ENCODE results near the gene MRI1.

Gene MRI1

DNA sequence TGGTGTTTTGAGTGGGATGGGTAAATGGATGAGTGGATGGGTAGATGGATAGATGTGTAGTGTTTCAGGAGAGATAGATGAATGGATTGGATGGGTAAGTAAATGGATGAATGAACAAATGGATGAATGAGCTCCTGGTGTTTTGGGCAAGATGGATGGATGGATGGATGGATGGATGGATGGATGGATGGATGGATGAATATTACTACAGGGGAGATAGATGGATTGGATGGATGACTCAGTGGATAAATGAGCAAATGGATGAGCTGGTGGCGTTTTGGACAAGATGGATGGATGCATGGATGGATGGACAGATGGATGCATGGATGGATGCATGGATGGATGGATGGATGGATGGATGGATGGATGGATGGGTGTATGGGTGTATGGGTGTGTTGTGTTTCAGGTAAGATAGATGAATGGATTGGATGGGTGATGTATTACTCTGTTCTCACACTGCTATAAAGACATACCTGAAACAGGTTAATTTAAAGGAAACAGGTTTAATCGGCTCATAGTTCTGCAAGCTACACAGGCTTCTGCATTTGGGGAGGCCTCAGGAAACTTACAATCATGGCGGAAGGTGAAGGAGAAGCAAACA lies 43.2 kb downstream of the MRI1 start:
- H3K4me3 ChIP-seq (ENCODE audit: severe bottlenecking), result no peak overlapping the region
- H3K36me3 ChIP-seq (ENCODE audit: low read depth), result peaks cover 43% of the 10 kb centered on the region

DNA sequence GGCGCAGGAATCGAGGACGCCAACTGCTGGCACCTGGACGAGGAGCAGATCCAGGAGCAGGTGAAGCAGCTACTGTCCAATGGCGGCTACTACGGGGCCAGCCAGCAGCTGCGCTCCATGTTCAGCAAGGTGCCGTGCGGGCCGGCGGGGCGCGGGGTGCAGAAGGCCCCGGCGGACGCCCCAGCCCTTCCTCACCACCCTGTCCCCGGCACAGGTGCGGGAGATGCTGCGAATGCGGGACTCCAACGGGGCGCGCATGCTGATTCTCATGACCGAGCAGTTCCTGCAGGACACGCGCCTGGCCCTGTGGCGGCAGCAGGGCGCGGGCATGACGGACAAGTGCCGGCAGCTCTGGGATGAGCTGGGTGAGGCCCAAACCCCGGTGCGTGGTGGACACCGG lies 44.5 kb downstream of the MRI1 start:
- H3K27me3 ChIP-seq (ENCODE audit: insufficient read depth, poor library complexity, severe bottlenecking), result no peaks in the 10 kb centered on the region
- TF ChIP-seq, protein P1, sequence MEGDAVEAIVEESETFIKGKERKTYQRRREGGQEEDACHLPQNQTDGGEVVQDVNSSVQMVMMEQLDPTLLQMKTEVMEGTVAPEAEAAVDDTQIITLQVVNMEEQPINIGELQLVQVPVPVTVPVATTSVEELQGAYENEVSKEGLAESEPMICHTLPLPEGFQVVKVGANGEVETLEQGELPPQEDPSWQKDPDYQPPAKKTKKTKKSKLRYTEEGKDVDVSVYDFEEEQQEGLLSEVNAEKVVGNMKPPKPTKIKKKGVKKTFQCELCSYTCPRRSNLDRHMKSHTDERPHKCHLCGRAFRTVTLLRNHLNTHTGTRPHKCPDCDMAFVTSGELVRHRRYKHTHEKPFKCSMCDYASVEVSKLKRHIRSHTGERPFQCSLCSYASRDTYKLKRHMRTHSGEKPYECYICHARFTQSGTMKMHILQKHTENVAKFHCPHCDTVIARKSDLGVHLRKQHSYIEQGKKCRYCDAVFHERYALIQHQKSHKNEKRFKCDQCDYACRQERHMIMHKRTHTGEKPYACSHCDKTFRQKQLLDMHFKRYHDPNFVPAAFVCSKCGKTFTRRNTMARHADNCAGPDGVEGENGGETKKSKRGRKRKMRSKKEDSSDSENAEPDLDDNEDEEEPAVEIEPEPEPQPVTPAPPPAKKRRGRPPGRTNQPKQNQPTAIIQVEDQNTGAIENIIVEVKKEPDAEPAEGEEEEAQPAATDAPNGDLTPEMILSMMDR (IDR thresholded peaks at IDR 0.05; ENCODE audit: poor library complexity, severe bottlenecking), result no peak
- H3K4me3 ChIP-seq (ENCODE audit: severe bottlenecking), result no peak overlapping the region
- peak; percentile 68 for DNase-seq (ENCODE audit: low spot score)
- peaks cover 3% of the 10 kb centered on the region for H3K4me1 ChIP-seq (ENCODE audit: insufficient read depth, poor library complexity, severe bottlenecking)
- ATAC-seq (ENCODE audit: low read depth), result no peak
- peaks cover 50% of the 10 kb centered on the region for H3K36me3 ChIP-seq (ENCODE audit: low read depth)
- no peak overlapping the region for H3K27ac ChIP-seq (ENCODE audit: poor library complexity, severe bottlenecking)
- H3K9me3 ChIP-seq (ENCODE audit: severe bottlenecking), result no peaks in the 10 kb centered on the region

More for the DNA sequence above, 43.2 kb downstream of the MRI1 start:
- Histone ChIP-seq H3K27me3 (ENCODE audit: insufficient read depth, poor library complexity, severe bottlenecking) (no peaks in the 10 kb centered on the region), H3K9me3 (ENCODE audit: severe bottlenecking) (no peaks in the 10 kb centered on the region), H3K27ac (ENCODE audit: poor library complexity, severe bottlenecking) (no peak overlapping the region), H3K4me1 (ENCODE audit: insufficient read depth, poor library complexity, severe bottlenecking) (peaks cover 11% of the 10 kb centered on the region)
- TF ChIP-seq, protein P1 (IDR thresholded peaks at IDR 0.05; ENCODE audit: poor library complexity, severe bottlenecking), result no peak
- ATAC-seq (ENCODE audit: low read depth) (no peak), DNase-seq (ENCODE audit: low spot score) (no peak)

DNA sequence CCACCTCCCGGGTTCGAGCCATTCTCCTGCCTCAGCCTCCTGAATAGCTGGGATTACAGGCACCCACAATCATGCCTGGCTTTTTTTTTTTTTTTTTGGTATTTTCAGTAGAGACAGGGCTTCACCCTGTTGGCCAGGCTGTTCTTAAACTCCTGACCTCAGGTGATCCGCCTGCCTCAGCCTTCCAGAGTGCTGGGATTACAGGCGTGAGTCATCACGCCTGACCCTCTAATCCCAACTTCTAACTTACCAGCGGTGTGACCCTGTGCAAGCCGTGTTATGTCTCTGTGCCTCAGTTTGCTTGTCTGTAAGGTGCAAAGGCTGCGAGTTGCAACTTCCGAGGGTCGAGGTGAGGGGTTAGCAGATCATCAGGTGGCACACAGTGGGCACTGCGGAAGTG lies 48.2 kb downstream of the MRI1 start:
- no peak for ATAC-seq (ENCODE audit: low read depth)
- Histone ChIP-seq H3K27me3 (ENCODE audit: insufficient read depth, poor library complexity, severe bottlenecking) (no peaks in the 10 kb centered on the region), H3K4me1 (ENCODE audit: insufficient read depth, poor library complexity, severe bottlenecking) (no peaks in the 10 kb centered on the region), H3K4me3 (ENCODE audit: severe bottlenecking) (no peak overlapping the region), H3K36me3 (ENCODE audit: low read depth) (peaks cover 32% of the 10 kb centered on the region), H3K27ac (ENCODE audit: poor library complexity, severe bottlenecking) (no peak overlapping the region), H3K9me3 (ENCODE audit: severe bottlenecking) (no peaks in the 10 kb centered on the region)
- TF ChIP-seq, protein P1 (IDR thresholded peaks at IDR 0.05; ENCODE audit: poor library complexity, severe bottlenecking), result no peak
- no peak for DNase-seq (ENCODE audit: low spot score)

DNA sequence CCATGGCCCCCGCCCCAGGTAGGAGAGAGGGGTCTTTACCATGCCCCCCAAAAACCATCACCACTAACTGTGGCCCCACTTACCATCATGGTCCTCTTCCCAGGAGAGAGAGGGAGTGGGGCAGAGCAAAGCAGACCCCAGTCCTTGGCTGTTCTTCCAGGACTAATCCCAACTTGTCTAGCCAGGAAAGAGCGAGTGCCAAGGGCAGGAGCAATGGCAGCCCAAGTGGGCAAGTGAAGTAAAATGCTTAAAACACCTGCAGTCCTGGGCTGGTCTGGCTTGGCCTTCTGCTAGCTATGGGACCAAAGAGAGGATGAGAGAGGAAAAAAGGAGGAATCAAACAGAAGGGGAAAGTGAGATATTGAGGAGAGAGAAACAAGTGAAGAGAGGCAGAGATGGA lies 48.8 kb downstream of the MRI1 start:
- Histone ChIP-seq H3K27me3 (ENCODE audit: insufficient read depth, poor library complexity, severe bottlenecking) (no peaks in the 10 kb centered on the region), H3K27ac (ENCODE audit: poor library complexity, severe bottlenecking) (no peak overlapping the region), H3K4me1 (ENCODE audit: insufficient read depth, poor library complexity, severe bottlenecking) (no peaks in the 10 kb centered on the region), H3K36me3 (ENCODE audit: low read depth) (peaks cover 29% of the 10 kb centered on the region), H3K9me3 (ENCODE audit: severe bottlenecking) (no peaks in the 10 kb centered on the region), H3K4me3 (ENCODE audit: severe bottlenecking) (no peak overlapping the region)
- DNase-seq (ENCODE audit: low spot score) (no peak), ATAC-seq (ENCODE audit: low read depth) (no peak)
- TF ChIP-seq, protein P1 (IDR thresholded peaks at IDR 0.05; ENCODE audit: poor library complexity, severe bottlenecking), result no peak

DNA sequence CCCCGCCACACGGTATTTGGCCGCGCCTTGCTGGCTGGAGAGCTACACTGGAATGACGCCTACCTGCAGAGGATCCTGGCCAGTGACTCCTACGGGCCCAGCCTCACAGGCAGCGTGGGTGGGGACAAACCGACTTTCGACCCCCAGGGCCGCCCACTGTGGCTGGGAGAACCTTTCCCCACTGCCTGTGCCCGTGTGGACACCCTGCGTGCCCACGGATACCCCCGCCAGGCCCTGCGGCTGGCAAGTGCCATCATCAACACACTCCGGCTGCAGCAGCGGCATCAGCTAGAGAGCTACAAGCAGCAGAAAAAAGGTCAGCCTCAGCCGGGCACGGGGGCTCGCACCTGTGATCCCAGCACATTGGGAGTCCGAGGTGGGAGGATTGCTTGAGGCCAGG lies 50.2 kb downstream of the MRI1 start:
- peaks cover 30% of the 10 kb centered on the region for H3K36me3 ChIP-seq (ENCODE audit: low read depth)
- no peaks in the 10 kb centered on the region for H3K4me1 ChIP-seq (ENCODE audit: insufficient read depth, poor library complexity, severe bottlenecking)
- no peak overlapping the region for H3K27ac ChIP-seq (ENCODE audit: poor library complexity, severe bottlenecking)
- ATAC-seq (ENCODE audit: low read depth), result no peak
- no peaks in the 10 kb centered on the region for H3K27me3 ChIP-seq (ENCODE audit: insufficient read depth, poor library complexity, severe bottlenecking)
- H3K4me3 ChIP-seq (ENCODE audit: severe bottlenecking), result no peak overlapping the region
- TF ChIP-seq, protein P1 (IDR thresholded peaks at IDR 0.05; ENCODE audit: poor library complexity, severe bottlenecking), result no peak
- DNase-seq (ENCODE audit: low spot score), result no peak
- H3K9me3 ChIP-seq (ENCODE audit: severe bottlenecking), result no peaks in the 10 kb centered on the region
